Ecto neural progenitor cell (in vitro differentiated cells): ENCODE measurements around the gene TBCD.
"Not testable (repeated sequence)": the region's sequence is repeated elsewhere in the genome, so short reads cannot be mapped to it uniquely, and the experiment has no call there.

Experiments used
- DNase-seq: peaks from one replicate; pipeline ENCODE4 v3.0.0-alpha.2; 2018; ENCODE audit warnings: low spot score

TBCD gene

GRCh38 chr17:82938873-82939620, 187.2 kb downstream of the TBCD start:
- no peak for DNase-seq

DNA sequence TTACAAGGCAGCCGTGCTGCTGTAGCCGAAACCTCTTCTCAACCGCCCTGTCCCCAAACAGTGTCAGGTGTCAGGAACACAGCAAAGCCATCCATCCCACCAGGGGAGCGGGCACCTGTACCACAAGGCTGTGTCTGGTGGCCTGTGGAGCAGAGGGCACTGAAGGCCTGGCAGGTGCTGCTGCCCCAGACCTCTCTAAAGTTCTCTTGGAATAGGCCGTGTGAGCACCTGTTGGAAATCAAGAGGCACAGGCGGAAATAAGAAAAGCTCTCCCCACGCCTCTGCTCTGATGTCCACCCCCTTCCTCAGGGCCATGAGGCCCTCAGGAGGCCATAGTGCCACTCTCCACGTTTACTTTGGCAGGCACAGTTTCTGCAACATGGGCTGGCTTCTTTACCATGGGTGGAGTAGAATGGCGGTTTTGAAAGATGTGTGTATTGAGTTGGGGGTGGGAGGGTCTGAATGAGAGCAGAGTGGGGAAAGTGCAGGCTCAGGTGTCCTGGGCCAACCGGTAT, 187.8 kb downstream of the TBCD start:
- no peak for DNase-seq

GRCh38 chr17:82940226-82941020, 188.6 kb downstream of the TBCD start:
- no peak for DNase-seq

- no peak for DNase-seq
Measured at GRCh38 chr17:82941021-82942001, 189.4 kb downstream of the TBCD start.

GRCh38 chr17:82942166-82943130, 190.6 kb downstream of the TBCD start:
- DNase-seq = no peak

DNA sequence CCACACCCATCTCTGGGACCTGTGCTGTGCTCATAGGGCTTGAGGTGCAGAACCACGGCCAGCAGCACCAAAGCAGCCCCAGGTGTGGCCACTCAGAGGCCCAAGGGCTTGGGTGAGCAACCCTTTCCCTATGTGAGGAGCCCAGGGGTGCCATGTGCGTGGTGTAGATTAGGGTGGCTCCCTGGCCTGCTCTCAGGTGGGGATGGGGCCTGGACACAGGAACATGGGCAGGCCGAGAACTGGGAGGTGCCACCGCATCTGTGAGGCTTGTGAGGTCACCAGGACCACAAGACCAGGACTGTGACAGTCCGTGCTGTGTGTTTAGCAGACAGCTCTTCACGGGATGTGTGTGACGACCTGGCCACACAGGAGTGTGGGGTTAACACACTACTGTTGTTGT, 191.5 kb downstream of the TBCD start:
- no peak for DNase-seq

DNA sequence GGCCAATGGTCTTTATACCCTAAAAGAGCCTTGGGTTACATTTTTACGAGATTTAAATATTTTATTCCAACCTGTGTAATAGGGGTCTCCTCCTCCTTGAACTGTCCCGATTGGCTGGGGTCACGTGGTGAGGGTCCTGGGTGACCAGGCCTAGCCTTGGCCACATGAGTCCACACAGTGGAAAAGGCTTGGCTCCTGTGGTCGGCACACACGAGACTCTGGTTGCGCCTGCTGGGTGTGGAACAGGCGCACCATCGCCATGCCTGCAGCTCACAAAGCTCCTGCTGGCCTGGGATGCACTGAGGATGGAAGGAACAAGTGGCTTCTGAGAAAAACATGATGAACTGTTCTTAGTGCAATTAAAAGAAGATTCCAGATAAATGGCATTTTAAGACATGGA, 191.9 kb downstream of the TBCD start:
- DNase-seq = no peak

DNA sequence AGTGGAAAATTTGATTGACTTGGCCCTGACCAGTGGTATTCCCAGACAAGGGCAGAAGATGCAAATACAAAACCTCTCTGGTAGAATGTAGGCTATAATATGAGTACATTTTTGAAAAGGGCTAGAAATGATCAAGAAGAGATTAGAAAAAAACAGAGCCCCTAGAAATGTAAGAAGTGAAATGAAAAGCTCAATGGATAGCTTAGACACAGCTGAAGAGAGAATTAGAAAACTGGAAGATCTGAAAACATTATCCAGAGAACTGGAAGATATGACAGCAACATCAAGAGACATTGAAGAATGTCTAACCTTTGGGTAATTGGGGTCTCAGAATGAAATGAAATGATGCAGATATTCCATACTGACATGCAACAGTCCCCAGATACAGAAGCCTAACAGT, 193.1 kb downstream of the TBCD start:
- DNase-seq = no peak

DNA sequence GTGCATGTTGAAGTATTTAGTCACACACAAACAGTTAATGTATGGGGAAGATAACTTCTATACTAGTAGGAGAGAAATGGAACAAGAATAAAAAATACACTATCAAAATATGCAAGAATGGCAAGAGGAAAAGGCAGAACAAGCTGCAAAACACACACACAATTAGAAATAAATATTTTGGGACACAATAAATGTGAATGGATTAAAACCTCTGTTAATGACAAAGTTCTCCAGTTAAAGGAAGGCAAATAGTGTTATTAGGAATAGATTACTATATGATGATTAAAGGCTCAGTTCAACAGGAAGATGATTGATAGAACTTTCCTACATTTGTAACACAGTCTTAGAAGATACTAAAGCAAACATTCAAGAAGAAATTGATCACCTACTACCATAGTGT, 194.2 kb downstream of the TBCD start:
- no peak for DNase-seq

GRCh38 chr17:82947051-82947991, 195.5 kb downstream of the TBCD start:
- DNase-seq = no peak

- DNase-seq = no peak
Measured at GRCh38 chr17:82948081-82948511, 196.2 kb downstream of the TBCD start.

GRCh38 chr17:82948957-82949356, 197.1 kb downstream of the TBCD start:
- no peak for DNase-seq

- no peak for DNase-seq
Measured at GRCh38 chr17:82949361-82949760, 197.5 kb downstream of the TBCD start.

- no peak for DNase-seq
Measured at GRCh38 chr17:82949984-82950383, 198.1 kb downstream of the TBCD start.

- no peak for DNase-seq
Measured at GRCh38 chr17:82950525-82951102, 198.7 kb downstream of the TBCD start.

- DNase-seq = no peak
Measured at GRCh38 chr17:82952019-82952418, 200.2 kb downstream of the TBCD start.

DNA sequence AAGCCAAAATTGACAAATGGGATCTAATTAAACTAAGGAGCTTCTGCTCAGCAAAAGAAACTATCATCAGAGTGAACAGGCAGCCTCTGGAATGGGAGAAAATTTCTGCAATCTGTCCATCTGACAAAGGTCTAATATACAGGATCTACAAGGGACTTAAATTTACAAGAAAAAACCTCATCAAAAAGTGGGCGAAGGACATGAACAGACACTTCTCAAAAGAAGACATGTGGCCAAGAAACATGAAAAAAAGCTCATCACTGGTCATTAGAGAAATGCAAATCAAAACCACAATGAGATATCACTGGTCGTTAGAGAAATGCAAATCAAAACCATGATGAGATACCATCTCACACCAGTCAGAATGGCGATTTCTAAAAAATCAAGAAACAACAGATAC, 203.2 kb downstream of the TBCD start:
- DNase-seq = not testable (repeated sequence)

DNA sequence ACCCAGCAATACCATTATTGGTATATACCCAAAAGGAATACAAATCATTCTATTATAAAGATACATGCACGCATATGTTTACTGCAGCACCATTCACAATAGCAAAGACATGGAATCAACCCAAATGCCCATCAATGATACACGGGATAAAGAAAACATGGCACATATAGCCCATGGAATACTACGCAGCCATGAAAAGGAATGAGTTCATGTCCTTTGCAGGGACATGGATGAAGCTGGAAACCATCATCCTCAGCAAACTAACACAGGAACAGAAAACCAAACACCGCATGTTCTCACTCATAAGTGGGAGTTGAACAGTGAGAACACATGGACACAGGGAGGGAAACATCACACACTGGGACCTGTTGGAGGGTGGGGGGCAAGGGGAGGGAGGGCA, 203.8 kb downstream of the TBCD start:
- DNase-seq = not testable (repeated sequence)

DNA sequence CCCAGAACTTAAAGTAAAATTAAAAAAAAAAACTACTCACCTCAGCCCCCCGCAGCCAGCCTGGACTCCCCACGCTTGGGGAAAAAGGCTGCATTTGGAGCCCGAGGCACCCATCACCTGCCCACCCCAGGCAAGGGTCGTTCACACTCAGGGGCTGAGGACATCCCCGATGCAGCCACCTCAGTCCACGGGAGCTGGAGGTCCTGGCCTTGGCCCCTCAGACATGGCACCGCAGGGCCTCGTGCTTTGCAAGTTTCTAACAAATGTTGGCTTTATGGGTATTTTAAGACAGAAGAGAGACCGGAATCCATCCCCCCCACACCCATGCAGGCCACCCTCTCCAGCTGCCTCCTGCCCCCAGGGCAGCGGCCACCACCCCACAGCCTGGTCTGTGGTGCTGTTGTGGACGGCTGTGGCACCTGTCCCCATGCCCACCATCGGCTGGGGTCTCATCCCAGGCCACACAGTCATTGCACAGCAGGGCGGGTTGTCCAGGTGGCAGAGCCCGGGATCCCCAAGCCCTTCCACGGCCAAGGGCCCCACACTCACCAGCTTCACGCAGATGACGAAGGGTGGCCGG, 204.4 kb downstream of the TBCD start:
- no peak for DNase-seq
